BLaER1 treated with 17β-estradiol and CSF1 and Interleukin-3, amounts not matched to agents 10 nM and 100 nM (cell line): Measurements from ENCODE around the gene SAA4.
"Not testable (repeated sequence)": the region's sequence is repeated elsewhere in the genome, so short reads cannot be mapped to it uniquely, and the experiment has no call there.

Experiments used
- H3K27ac ChIP-seq, 11 experiments: shearing (Covaris generic); formaldehyde crosslinking; 2 replicates each; pipeline ENCODE4 v1.8.1; 2022
- H3K27me3 ChIP-seq, 11 experiments: shearing (Covaris generic); formaldehyde crosslinking; 2 replicates each; pipeline ENCODE4 v1.8.1; 2022
- H3K36me3 ChIP-seq, 11 experiments: shearing (Covaris generic); formaldehyde crosslinking; 2 replicates each; pipeline ENCODE4 v1.8.1; 2022
- H3K4me1 ChIP-seq, 10 experiments: shearing (Covaris generic); formaldehyde crosslinking; 2 replicates each; pipeline ENCODE4 v1.8.1; 2022
- H3K4me2 ChIP-seq, 11 experiments: shearing (Covaris generic); formaldehyde crosslinking; 2 replicates each; pipeline ENCODE4 v1.8.1; 2022
- H3K4me3 ChIP-seq, 10 experiments: shearing (Covaris generic); formaldehyde crosslinking; 2 replicates each; pipeline ENCODE4 v1.8.1; 2022
- H3K9ac ChIP-seq, 11 experiments: shearing (Covaris generic); formaldehyde crosslinking; 2 replicates each; pipeline ENCODE4 v1.8.1; 2022
- H3K9me3 ChIP-seq, 11 experiments: shearing (Covaris generic); formaldehyde crosslinking; replicated peaks in 1 of 11; 2 replicates each; pipeline ENCODE4 v1.8.1; 2022
- H4K20me1 ChIP-seq, 11 experiments: shearing (Covaris generic); formaldehyde crosslinking; 2 replicates each; pipeline ENCODE4 v1.8.1; 2022
- Cebpa-rat ChIP-seq, 11 experiments: shearing (Covaris generic); IDR thresholded peaks; 2 replicates each; pipeline ENCODE4 v1.8.1; 2022

The SAA4 gene

DNA sequence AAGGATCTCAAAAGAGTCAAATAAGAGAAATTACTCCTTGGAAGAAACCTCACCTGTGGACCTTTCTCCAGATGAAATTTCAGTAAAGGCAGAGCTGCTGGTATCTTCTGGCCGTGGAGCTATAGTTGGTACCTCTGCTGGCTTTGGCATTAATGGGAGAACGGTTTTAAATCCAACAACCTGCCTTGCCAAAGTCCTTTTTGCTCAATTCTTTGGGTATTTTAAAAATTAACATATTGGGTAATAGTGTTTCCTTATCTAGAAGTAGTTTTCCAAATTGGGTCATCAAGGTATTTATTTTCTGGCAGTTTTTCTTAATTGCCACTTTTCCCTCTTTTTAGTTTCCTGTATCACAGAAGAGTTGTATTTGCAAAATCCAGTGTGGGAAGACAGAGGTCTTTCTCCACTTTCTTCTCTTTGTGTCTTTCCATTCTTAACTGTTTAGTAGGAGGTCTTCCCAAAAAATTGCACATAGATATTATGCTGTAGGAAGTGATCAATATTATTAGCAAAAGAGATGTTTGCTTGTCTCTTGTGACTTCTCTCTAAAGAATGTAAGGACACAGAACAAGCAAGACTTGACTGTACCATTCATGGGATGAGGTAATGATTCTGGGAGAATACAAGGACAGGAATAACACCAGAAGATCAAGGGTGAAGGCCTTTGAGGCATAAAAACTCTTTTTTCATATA lies at the start of gene SAA4:
TSS of gene SAA4 (minus strand) at position 139 of the 693 bp plus-strand sequence. CDS start 876 bp downstream, outside the sequence.
- Histone ChIP-seq H3K4me2 (peak within 1 kb of the TSS in 4 of 11 experiments; percentile 6 to 28 (median 9); a peak in 3 of 22 replicates), H3K27ac (no peak within 1 kb of the TSS), H3K9me3 (peaks cover 0 to 15% (median 6%) of the 10 kb centered on the region in 11 experiments; a peak in 8 of 22 replicates), H3K36me3 (no peaks in the 10 kb centered on the region), H3K9ac (no peak within 1 kb of the TSS), H3K27me3 (no peaks in the 10 kb centered on the region), H4K20me1 (no peaks in the 10 kb centered on the region), H3K4me3 (no peak within 1 kb of the TSS), H3K4me1 (peaks cover 0 to 9% (median 6%) of the 10 kb centered on the region in 10 experiments; a peak in 8 of 20 replicates)
- TF ChIP-seq Cebpa-rat (IDR thresholded peaks at IDR 0.05), result no peak

- Histone ChIP-seq H3K9me3 (no peaks in the 10 kb centered on the region), H3K27me3 (no peaks in the 10 kb centered on the region), H3K27ac (no peak overlapping the region), H3K4me3 (no peak overlapping the region), H3K4me1 (peaks cover 0 to 11% (median 0%) of the 10 kb centered on the region in 10 experiments; a peak in 3 of 20 replicates), H3K4me2 (no peak overlapping the region), H4K20me1 (no peaks in the 10 kb centered on the region; a peak in 2 of 22 replicates), H3K9ac (no peak overlapping the region), H3K36me3 (peaks cover 95 to 100% (median 99%) of the 10 kb centered on the region in 11 experiments)
- no peak for TF ChIP-seq Cebpa-rat (IDR thresholded peaks at IDR 0.05)
These were observed 49.2 kb upstream of the SAA4 start for GRCh38 chr11:18285841-18286240.

GRCh38 chr11:18282626-18283025 lies 46.0 kb upstream of the SAA4 start:
- Histone ChIP-seq H3K4me3 (no peak overlapping the region), H3K27ac (no peak overlapping the region), H3K4me1 (peaks cover 0 to 23% (median 0%) of the 10 kb centered on the region in 10 experiments; a peak in 7 of 20 replicates), H3K9me3 (no peaks in the 10 kb centered on the region), H3K9ac (no peak overlapping the region), H3K27me3 (no peaks in the 10 kb centered on the region), H3K36me3 (peaks cover 96 to 100% (median 98%) of the 10 kb centered on the region in 11 experiments), H3K4me2 (no peak overlapping the region), H4K20me1 (no peaks in the 10 kb centered on the region; a peak in 1 of 22 replicates)
- TF ChIP-seq Cebpa-rat (IDR thresholded peaks at IDR 0.05), result no peak

- no peak for TF ChIP-seq Cebpa-rat (IDR thresholded peaks at IDR 0.05)
- peaks cover 0 to 30% (median 0%) of the 10 kb centered on the region in 10 experiments; a peak in 7 of 20 replicates for H3K4me1 ChIP-seq
- no peaks in the 10 kb centered on the region; a peak in 1 of 22 replicates for H4K20me1 ChIP-seq
- peaks cover 0 to 16% (median 9%) of the 10 kb centered on the region in 11 experiments; a peak in 17 of 22 replicates for H3K9me3 ChIP-seq
- no peak overlapping the region for H3K27ac ChIP-seq
- no peaks in the 10 kb centered on the region for H3K27me3 ChIP-seq
- no peak overlapping the region for H3K4me3 ChIP-seq
- peaks cover 86 to 97% (median 94%) of the 10 kb centered on the region in 11 experiments for H3K36me3 ChIP-seq
- no peak overlapping the region for H3K9ac ChIP-seq
- H3K4me2 ChIP-seq, result no peak overlapping the region
These were observed 43.9 kb upstream of the SAA4 start for GRCh38 chr11:18280438-18281045.

GRCh38 chr11:18277565-18278271 lies 41.1 kb upstream of the SAA4 start:
- Histone ChIP-seq H3K27ac (peak overlapping the region in 3 of 11 experiments; percentile 33 to 44 (median 36); a peak in 6 of 22 replicates), H3K4me3 (no peak overlapping the region), H3K9ac (no peak overlapping the region), H3K27me3 (no peaks in the 10 kb centered on the region), H3K36me3 (peaks cover 58 to 82% (median 68%) of the 10 kb centered on the region in 11 experiments), H3K4me1 (peaks cover 0 to 27% (median 0%) of the 10 kb centered on the region in 10 experiments; a peak in 7 of 20 replicates), H3K4me2 (peak overlapping the region in 1 of 11 experiments; percentile 9; a peak in 1 of 22 replicates), H3K9me3 (peaks cover 0 to 16% (median 9%) of the 10 kb centered on the region in 11 experiments; a peak in 17 of 22 replicates), H4K20me1 (no peaks in the 10 kb centered on the region; a peak in 1 of 22 replicates)
- TF ChIP-seq Cebpa-rat (IDR thresholded peaks at IDR 0.05), result peak in 5 of 11 experiments; percentile 25 to 60 (median 43); a peak in 5 of 22 replicates

DNA sequence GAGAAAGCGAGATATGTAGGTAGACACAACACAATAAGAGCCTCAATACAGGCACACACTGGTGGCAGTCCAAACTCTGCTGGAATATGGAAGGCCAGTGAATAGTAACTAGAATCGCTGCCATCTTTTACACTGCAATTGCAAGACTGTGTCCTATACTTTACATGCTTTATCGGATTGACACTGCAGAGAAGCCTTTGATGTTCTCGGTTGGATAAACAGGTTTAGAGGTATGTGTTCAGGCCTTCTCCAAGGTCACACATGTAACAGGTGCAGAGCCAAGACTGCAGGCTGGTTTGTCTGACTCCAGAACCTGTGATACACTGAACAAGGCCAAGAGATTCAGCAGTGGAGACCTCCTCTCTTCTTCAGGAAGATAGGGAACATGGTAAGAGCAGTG lies 34.6 kb upstream of the SAA4 start:
- Histone ChIP-seq H3K9me3 (peaks cover 0 to 6% (median 3%) of the 10 kb centered on the region in 11 experiments; a peak in 17 of 22 replicates), H3K4me1 (no peaks in the 10 kb centered on the region), H3K36me3 (peaks cover 1 to 17% (median 4%) of the 10 kb centered on the region in 11 experiments; a peak in 18 of 22 replicates), H3K4me2 (no peak overlapping the region), H3K27me3 (no peaks in the 10 kb centered on the region), H3K27ac (no peak overlapping the region), H3K4me3 (no peak overlapping the region), H3K9ac (no peak overlapping the region), H4K20me1 (no peaks in the 10 kb centered on the region; a peak in 1 of 22 replicates)
- no peak for TF ChIP-seq Cebpa-rat (IDR thresholded peaks at IDR 0.05)

GRCh38 chr11:18270102-18270501 lies 33.5 kb upstream of the SAA4 start:
- Histone ChIP-seq H4K20me1 (no peaks in the 10 kb centered on the region; a peak in 1 of 22 replicates), H3K27ac (no peak overlapping the region), H3K4me1 (peaks cover 8 to 10% (median 9%) of the 10 kb centered on the region in 10 experiments; a peak in 19 of 20 replicates), H3K27me3 (no peaks in the 10 kb centered on the region), H3K36me3 (peaks cover 0 to 9% (median 0%) of the 10 kb centered on the region in 11 experiments; a peak in 3 of 22 replicates), H3K9me3 (no peaks in the 10 kb centered on the region), H3K4me2 (no peak overlapping the region), H3K4me3 (no peak overlapping the region), H3K9ac (no peak overlapping the region)
- TF ChIP-seq Cebpa-rat (IDR thresholded peaks at IDR 0.05), result no peak

DNA sequence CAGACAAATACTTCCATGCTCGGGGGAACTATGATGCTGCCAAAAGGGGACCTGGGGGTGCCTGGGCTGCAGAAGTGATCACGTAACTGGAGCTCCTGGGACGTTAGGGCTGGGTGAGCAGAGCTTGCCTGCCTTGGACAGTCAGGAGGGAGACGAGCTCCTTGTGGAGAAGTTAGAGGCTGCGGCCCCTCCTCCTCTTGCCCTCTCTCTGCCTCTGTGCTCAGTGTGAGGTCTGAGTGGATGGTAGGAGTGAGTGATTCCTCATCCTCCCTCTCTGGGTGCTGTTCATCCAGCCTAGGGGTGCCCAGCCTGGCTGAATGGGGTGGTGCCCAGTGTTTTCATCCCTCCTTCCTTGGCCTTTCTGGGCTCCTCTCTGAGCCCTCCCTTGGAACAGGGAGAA lies 32.6 kb upstream of the SAA4 start:
- not testable (repeated sequence) for H3K36me3 ChIP-seq, H4K20me1 ChIP-seq, H3K27ac ChIP-seq, H3K4me3 ChIP-seq, H3K4me2 ChIP-seq, H3K9ac ChIP-seq, H3K9me3 ChIP-seq, H3K27me3 ChIP-seq
- H3K4me1 ChIP-seq, result peaks cover 9 to 11% (median 11%) of the 10 kb centered on the region in 10 experiments; a peak in 19 of 20 replicates

DNA sequence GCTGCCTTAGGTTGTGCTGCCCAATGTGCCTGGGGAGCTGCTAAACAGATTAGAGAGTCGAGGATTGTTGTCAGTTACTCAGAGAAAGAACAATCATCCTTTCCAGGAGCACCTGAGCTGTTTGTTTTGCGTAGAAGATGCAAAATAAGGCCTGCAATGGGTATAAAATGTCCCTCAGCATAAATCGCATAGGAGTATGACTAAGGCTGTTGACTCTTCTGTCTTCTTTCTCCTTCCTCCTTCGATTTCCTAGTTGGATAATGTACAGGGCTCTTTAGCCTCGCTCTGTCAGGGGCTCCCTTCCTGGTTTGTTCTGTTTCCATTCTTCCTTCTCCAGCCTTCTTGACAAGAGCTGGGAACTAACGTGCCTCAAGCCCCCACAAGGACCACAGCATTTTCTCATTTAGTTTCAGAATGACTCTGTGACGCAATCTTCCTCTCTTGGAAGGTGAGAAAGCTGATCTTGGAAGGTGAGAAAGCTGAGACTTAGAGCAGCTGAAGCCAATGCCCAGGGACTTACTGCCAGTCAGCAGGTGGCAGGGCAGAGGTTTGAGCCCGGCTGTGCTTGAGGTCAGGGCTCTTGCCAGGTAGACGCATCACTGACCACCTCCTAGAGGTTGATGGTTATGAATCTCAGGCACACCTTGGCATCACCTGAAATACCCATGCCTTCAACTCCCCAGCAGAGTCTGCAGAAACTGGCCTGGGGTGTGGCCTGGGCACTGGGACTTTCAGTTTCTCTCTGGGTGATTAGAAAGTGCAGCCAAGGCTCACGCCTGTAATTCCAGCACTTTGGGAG lies 30.9 kb upstream of the SAA4 start:
- not testable (repeated sequence) for H3K27ac ChIP-seq, H3K4me2 ChIP-seq

More for the DNA sequence above, 30.9 kb upstream of the SAA4 start:
- H3K27me3 ChIP-seq, H3K36me3 ChIP-seq, H3K9me3 ChIP-seq, H4K20me1 ChIP-seq, H3K9ac ChIP-seq, H3K4me3 ChIP-seq: not testable (repeated sequence)
- peaks cover 9 to 11% (median 11%) of the 10 kb centered on the region in 10 experiments; a peak in 19 of 20 replicates for H3K4me1 ChIP-seq
